Thymus (tissue), 11 donors: Measurements from ENCODE around the gene SLC40A1. TPM values are rescaled to one million over a fixed set of nuclear protein-coding genes. Genes with fewer than 3 reads are reported as not detected.

Experiments
- DNase-seq, 9 donors: peaks; one replicate each; pipeline ENCODE4 v3.0.0-alpha.2; 2013; ENCODE audit warnings: low spot score in 9 of 9, low read depth in 6 of 9, missing footprints in 1 of 9
- H3K27ac ChIP-seq, 2 donors: one replicate each; pipeline ENCODE4 v1.5.1; 2013; ENCODE audit warnings: control low read depth in 1 of 2, low read depth in 1 of 2, low read length in 1 of 2, mild to moderate bottlenecking in 1 of 2, moderate library complexity in 1 of 2
- H3K27me3 ChIP-seq, 2 donors: one replicate each; pipeline ENCODE4 v1.5.1; 2013; ENCODE audit warnings: low read length in 1 of 2; ENCODE audit not compliant: control insufficient read depth in 2 of 2, insufficient read depth in 1 of 2
- H3K36me3 ChIP-seq, 2 donors: one replicate each; pipeline ENCODE4 v1.5.1; 2013; ENCODE audit warnings: low read length in 1 of 2, mild to moderate bottlenecking in 1 of 2, moderate library complexity in 1 of 2; ENCODE audit not compliant: control insufficient read depth in 2 of 2, insufficient read depth in 2 of 2
- H3K4me1 ChIP-seq, 2 donors: one replicate each; pipeline ENCODE4 v1.5.1; 2013; ENCODE audit warnings: low read length in 2 of 2; ENCODE audit not compliant: control insufficient read depth in 2 of 2, insufficient read depth in 2 of 2
- H3K4me3 ChIP-seq, 2 donors: one replicate each; pipeline ENCODE4 v1.5.1; 2013; ENCODE audit warnings: low read length in 2 of 2, control low read depth in 1 of 2, mild to moderate bottlenecking in 1 of 2
- H3K9me3 ChIP-seq, 2 donors: one replicate each; pipeline ENCODE4 v1.5.1; 2013; ENCODE audit warnings: low read length in 1 of 2, mild to moderate bottlenecking in 1 of 2; ENCODE audit not compliant: control insufficient read depth in 2 of 2, insufficient read depth in 1 of 2
- WGBS: extraction: QIAGEN DNeasy Blood & Tissue Kit; methylation state at CpG from one replicate; pipeline ENCODE4 v1.1.7; 2013; 5-methylcytosine and 5-hydroxymethylcytosine counted together
- polyA plus RNA-seq: library from polyadenylated mRNA; stranded (reverse); fragments of 200-250 nt; gene quantifications from one replicate; pipeline ENCODE4 v1.2.3, GENCODE V29; 2013
- total RNA-seq: library from RNA; stranded (reverse); fragments of 120-200 nt; gene quantifications from one replicate; pipeline ENCODE4 v1.2.4, GENCODE V29; 2013
- donor health status: healthy.

The SLC40A1 gene
- total and polyA plus RNA-seq, 2 donors, result 53.1 to 75.3 TPM

GRCh38 chr2:189512879-189513278, 67.7 kb downstream of the SLC40A1 start:
- no peaks in the 10 kb centered on the region for H3K4me1 ChIP-seq
- no peaks in the 10 kb centered on the region for H3K27me3 ChIP-seq
- 96% methylated on average over 3 of the region's 3 CpGs for WGBS
- no peaks in the 10 kb centered on the region for H3K36me3 ChIP-seq
- no peak overlapping the region for H3K27ac ChIP-seq
- H3K9me3 ChIP-seq, result no peaks in the 10 kb centered on the region
- no peak overlapping the region for H3K4me3 ChIP-seq
- DNase-seq, result no peak

GRCh38 chr2:189511960-189512319, 68.6 kb downstream of the SLC40A1 start:
- no peak overlapping the region for H3K4me3 ChIP-seq
- no peak overlapping the region for H3K27ac ChIP-seq
- no peaks in the 10 kb centered on the region for H3K4me1 ChIP-seq
- H3K9me3 ChIP-seq, result no peaks in the 10 kb centered on the region
- no peaks in the 10 kb centered on the region for H3K27me3 ChIP-seq
- no peak for DNase-seq
- no peaks in the 10 kb centered on the region for H3K36me3 ChIP-seq

GRCh38 chr2:189511210-189511959, 69.2 kb downstream of the SLC40A1 start:
- H3K27me3 ChIP-seq, result no peaks in the 10 kb centered on the region
- no peaks in the 10 kb centered on the region for H3K36me3 ChIP-seq
- no peak overlapping the region for H3K4me3 ChIP-seq
- DNase-seq, result no peak
- H3K4me1 ChIP-seq, result no peaks in the 10 kb centered on the region
- H3K9me3 ChIP-seq, result no peaks in the 10 kb centered on the region
- 97% methylated on average over 2 of the region's 2 CpGs for WGBS
- no peak overlapping the region for H3K27ac ChIP-seq

Other genes with a start within 250 kb of the SLC40A1 start
- gene WDR75, start 139.3 kb downstream of the SLC40A1 start, total RNA-seq, result 41.6 TPM
- 40.7 TPM for gene WDR75, start 139.3 kb downstream of the SLC40A1 start, polyA plus RNA-seq
- gene ASNSD1, start 80.7 kb upstream of the SLC40A1 start, total RNA-seq, result 47.0 TPM
- gene ASNSD1, start 80.7 kb upstream of the SLC40A1 start, polyA plus RNA-seq, result 44.0 TPM
- 10.0 TPM for gene ANKAR, start 93.9 kb upstream of the SLC40A1 start, total RNA-seq
- 4.0 TPM for gene ANKAR, start 93.9 kb upstream of the SLC40A1 start, polyA plus RNA-seq
- 11.0 TPM for gene OSGEPL1, start 182.0 kb upstream of the SLC40A1 start, total RNA-seq
- gene OSGEPL1, start 182.0 kb upstream of the SLC40A1 start, polyA plus RNA-seq, result 8.9 TPM
- gene ORMDL1, start 203.6 kb upstream of the SLC40A1 start, total RNA-seq, result 63.7 TPM
- gene ORMDL1, start 203.6 kb upstream of the SLC40A1 start, polyA plus RNA-seq, result 256 TPM
- gene PMS1, start 203.7 kb upstream of the SLC40A1 start, total RNA-seq, result 22.6 TPM
- gene PMS1, start 203.7 kb upstream of the SLC40A1 start, polyA plus RNA-seq, result 22.3 TPM